ENCODE results near the gene ACTL6B.

ACTL6B gene

DNA sequence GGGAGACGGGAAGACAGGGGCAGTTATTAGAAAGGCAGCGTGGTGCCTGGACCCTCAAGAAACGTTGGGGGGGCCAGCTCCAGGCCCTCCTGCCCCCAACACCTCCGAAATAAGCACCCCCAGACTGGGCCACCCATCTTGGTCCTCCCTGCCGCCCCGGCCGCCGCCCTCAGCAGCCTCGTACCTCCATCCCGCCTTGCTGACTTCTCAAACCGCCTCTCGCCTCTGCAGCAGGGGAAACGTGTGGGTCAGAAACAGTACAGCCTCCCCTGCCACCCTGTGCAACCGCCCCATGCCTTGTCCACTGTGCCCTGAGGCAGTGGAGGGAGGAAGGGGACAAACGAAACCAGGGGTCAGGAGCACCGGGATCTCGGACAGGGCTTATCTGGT is 30.6 kb upstream of the ACTL6B start:
- no peak for DNase-seq (ENCODE audit: low spot score)

DNA sequence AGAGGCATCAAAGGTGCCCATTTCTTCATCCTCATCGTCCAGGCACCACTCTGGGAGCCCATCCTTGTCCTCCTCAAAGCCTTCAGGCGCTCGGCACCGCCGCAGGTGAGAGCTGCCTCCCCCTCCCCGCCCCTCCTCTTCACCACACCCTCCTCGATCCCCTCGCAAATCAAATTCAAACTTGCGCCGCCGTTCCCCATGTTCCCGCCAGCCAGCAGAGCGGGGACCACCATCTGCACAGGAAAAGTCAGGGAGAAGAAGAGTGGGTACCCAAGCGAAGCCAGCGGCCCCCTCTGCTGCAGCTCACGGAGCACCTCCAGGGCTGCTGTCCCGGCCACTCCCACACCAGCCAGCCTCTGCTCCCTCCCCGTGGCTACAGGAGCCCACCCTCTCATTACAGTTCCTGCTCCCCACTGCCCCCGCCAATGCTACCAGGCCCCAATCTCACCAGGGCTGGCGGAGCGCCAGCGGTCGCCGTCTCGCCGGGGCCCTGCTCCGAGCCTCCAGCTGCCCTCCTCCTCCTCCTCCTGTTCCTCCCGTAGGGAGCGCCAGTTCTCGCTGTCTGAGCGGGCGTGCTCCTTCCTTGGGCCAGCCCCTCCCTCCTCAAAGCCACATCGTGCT is 30.1 kb upstream of the ACTL6B start:
- DNase-seq (ENCODE audit: low spot score), result no peak
- TF ChIP-seq, protein P1, sequence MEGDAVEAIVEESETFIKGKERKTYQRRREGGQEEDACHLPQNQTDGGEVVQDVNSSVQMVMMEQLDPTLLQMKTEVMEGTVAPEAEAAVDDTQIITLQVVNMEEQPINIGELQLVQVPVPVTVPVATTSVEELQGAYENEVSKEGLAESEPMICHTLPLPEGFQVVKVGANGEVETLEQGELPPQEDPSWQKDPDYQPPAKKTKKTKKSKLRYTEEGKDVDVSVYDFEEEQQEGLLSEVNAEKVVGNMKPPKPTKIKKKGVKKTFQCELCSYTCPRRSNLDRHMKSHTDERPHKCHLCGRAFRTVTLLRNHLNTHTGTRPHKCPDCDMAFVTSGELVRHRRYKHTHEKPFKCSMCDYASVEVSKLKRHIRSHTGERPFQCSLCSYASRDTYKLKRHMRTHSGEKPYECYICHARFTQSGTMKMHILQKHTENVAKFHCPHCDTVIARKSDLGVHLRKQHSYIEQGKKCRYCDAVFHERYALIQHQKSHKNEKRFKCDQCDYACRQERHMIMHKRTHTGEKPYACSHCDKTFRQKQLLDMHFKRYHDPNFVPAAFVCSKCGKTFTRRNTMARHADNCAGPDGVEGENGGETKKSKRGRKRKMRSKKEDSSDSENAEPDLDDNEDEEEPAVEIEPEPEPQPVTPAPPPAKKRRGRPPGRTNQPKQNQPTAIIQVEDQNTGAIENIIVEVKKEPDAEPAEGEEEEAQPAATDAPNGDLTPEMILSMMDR (IDR thresholded peaks at IDR 0.05; ENCODE audit: extremely low read depth, missing control alignments), result no peak

More for the DNA sequence above, 30.6 kb upstream of the ACTL6B start:
- TF ChIP-seq, protein P1 (IDR thresholded peaks at IDR 0.05; ENCODE audit: extremely low read depth, missing control alignments), result no peak

GRCh38 chr7:100685631-100686145 is 29.4 kb upstream of the ACTL6B start:
- TF ChIP-seq, protein P1 (IDR thresholded peaks at IDR 0.05; ENCODE audit: extremely low read depth, missing control alignments), result no peak
- no peak for DNase-seq (ENCODE audit: low spot score)

DNA sequence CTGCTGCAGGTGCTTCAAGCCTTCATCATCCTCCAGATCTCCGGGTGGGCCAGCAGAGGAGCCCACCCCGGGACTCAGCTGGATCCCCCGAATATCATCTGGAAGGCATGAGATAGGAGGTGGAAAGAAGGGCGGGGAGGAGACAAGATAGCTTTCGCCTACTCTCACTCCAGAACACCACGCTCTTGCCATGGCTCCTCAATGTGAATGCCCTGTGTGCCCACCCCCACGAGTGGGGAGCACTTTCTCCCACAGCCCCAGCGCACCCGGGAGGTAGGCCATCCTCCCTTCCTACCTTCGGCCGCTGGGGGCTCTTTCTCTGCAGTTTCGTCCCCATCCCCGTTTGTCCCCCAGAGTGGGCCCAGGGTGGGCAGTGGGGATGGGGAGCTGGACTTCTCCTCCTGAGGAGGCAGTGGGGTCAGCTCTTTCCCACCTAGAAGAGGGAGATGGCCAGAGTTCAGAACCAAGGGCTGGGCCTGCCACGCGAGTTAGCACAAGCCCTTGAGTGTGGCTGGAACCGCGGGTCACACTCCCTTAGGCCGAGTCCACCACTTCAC is 28.9 kb upstream of the ACTL6B start:
- TF ChIP-seq, protein P1 (IDR thresholded peaks at IDR 0.05; ENCODE audit: extremely low read depth, missing control alignments), result no peak

DNA sequence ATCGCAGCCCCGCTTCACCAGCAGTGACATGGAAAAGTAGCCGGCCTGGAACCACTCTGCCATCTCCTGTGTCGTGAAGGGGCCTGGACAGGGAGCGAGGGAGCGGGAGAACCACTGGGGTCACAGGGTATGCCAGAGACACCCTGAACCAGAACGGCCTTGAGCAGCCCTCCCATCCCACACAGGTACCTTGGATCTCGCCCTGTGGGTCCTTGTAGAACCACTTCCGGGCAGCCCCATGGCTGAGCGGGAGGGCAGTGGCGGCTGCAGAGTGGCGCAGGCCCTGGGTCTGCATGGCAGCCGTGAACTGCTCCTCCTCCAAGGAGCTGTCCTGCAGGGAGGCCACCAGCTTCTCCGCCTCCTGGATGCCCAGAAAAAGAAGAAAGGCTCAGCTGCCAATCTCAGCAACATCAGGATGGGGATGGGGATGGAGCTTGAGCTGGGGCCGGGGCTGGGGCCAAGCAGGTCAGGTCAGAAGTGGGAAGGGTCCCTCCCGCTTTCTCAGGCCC is 28.3 kb upstream of the ACTL6B start:
- TF ChIP-seq, protein P1 (IDR thresholded peaks at IDR 0.05; ENCODE audit: extremely low read depth, missing control alignments), result no peak
- DNase-seq (ENCODE audit: low spot score), result peak; percentile 23

More for the DNA sequence above, 28.9 kb upstream of the ACTL6B start:
- peak; percentile 21 for DNase-seq (ENCODE audit: low spot score)

- TF ChIP-seq, protein P1 (IDR thresholded peaks at IDR 0.05; ENCODE audit: extremely low read depth, missing control alignments), result no peak
- DNase-seq (ENCODE audit: low spot score), result peak; percentile 21
These were observed 27.6 kb upstream of the ACTL6B start for GRCh38 chr7:100683659-100684533.
